Parathyroid adenoma (tissue), 2 donors: ENCODE measurements around the gene HAPLN3.

Source experiments
- H2AFZ ChIP-seq: fragments of 300-600 bp; sonication (generic); one replicate; pipeline ENCODE4 v1.7.0; 2017; ENCODE audit warnings: antibody characterized with exemption, mild to moderate bottlenecking
- H3K27ac ChIP-seq: fragments of 300-600 bp; sonication (generic); one replicate; pipeline ENCODE4 v1.7.0; 2017
- H3K27me3 ChIP-seq: fragments of 300-600 bp; sonication (generic); one replicate; pipeline ENCODE4 v1.7.0; 2017; ENCODE audit warnings: low read length; ENCODE audit not compliant: control insufficient read depth, insufficient read depth
- H3K36me3 ChIP-seq: fragments of 300-600 bp; sonication (generic); one replicate; pipeline ENCODE4 v1.7.0; 2017; ENCODE audit warnings: low read length; ENCODE audit not compliant: control insufficient read depth, insufficient read depth
- H3K4me1 ChIP-seq: fragments of 300-600 bp; sonication (generic); one replicate; pipeline ENCODE4 v1.7.0; 2017; ENCODE audit warnings: control low read depth
- H3K4me2 ChIP-seq: fragments of 300-600 bp; sonication (generic); one replicate; pipeline ENCODE4 v1.7.0; 2017; ENCODE audit warnings: low read length
- H3K4me3 ChIP-seq: fragments of 300-600 bp; sonication (generic); one replicate; pipeline ENCODE4 v1.7.0; 2017; ENCODE audit warnings: low read depth, low read length
- H3K79me2 ChIP-seq: fragments of 300-600 bp; sonication (generic); one replicate; pipeline ENCODE4 v1.7.0; 2017; ENCODE audit warnings: control low read depth
- H3K9ac ChIP-seq: fragments of 300-600 bp; sonication (generic); one replicate; pipeline ENCODE4 v1.7.0; 2017; ENCODE audit warnings: mild to moderate bottlenecking
- H3K9me3 ChIP-seq: fragments of 300-600 bp; sonication (generic); one replicate; pipeline ENCODE4 v1.7.0; 2017; ENCODE audit warnings: low read length; ENCODE audit not compliant: control insufficient read depth
- CTCF ChIP-seq: fragments of 300-600 bp; sonication (generic); IDR thresholded peaks from one replicate; pipeline ENCODE4 v1.7.0; 2017; ENCODE audit warnings: antibody characterized with exemption, mild to moderate bottlenecking
- donor health status: primary hyperparathyroidism.

Gene HAPLN3

GRCh38 chr15:88872706-88873105 is 22.6 kb downstream of the HAPLN3 start:
- H3K27ac ChIP-seq = no peak overlapping the region
- no peaks in the 10 kb centered on the region for H3K9me3 ChIP-seq
- H3K4me2 ChIP-seq = no peak overlapping the region
- no peaks in the 10 kb centered on the region for H3K79me2 ChIP-seq
- H2AFZ ChIP-seq = no peak overlapping the region
- H3K27me3 ChIP-seq = no peaks in the 10 kb centered on the region
- no peaks in the 10 kb centered on the region for H3K36me3 ChIP-seq
- TF ChIP-seq CTCF = no peak
- no peaks in the 10 kb centered on the region for H3K4me1 ChIP-seq
- no peak overlapping the region for H3K9ac ChIP-seq
- H3K4me3 ChIP-seq = no peak overlapping the region

GRCh38 chr15:88872106-88872505 is 23.2 kb downstream of the HAPLN3 start:
- no peaks in the 10 kb centered on the region for H3K79me2 ChIP-seq
- no peak overlapping the region for H3K4me3 ChIP-seq
- H3K9me3 ChIP-seq = no peaks in the 10 kb centered on the region
- H3K9ac ChIP-seq = no peak overlapping the region
- no peak overlapping the region for H2AFZ ChIP-seq
- no peak for TF ChIP-seq CTCF
- H3K27me3 ChIP-seq = no peaks in the 10 kb centered on the region
- no peak overlapping the region for H3K27ac ChIP-seq
- no peaks in the 10 kb centered on the region for H3K4me1 ChIP-seq
- no peaks in the 10 kb centered on the region for H3K36me3 ChIP-seq
- no peak overlapping the region for H3K4me2 ChIP-seq

GRCh38 chr15:88871313-88871712 is 24.0 kb downstream of the HAPLN3 start:
- Histone ChIP-seq H3K9ac (no peak overlapping the region), H3K4me3 (no peak overlapping the region), H2AFZ (no peak overlapping the region), H3K4me2 (no peak overlapping the region), H3K36me3 (no peaks in the 10 kb centered on the region), H3K4me1 (no peaks in the 10 kb centered on the region), H3K9me3 (no peaks in the 10 kb centered on the region), H3K27me3 (no peaks in the 10 kb centered on the region), H3K27ac (no peak overlapping the region), H3K79me2 (no peaks in the 10 kb centered on the region)
- TF ChIP-seq CTCF = no peak

GRCh38 chr15:88866295-88866881 is 29.0 kb downstream of the HAPLN3 start:
- no peaks in the 10 kb centered on the region for H3K4me1 ChIP-seq
- H3K79me2 ChIP-seq = no peaks in the 10 kb centered on the region
- TF ChIP-seq CTCF = no peak
- no peaks in the 10 kb centered on the region for H3K36me3 ChIP-seq
- no peak overlapping the region for H3K4me2 ChIP-seq
- H2AFZ ChIP-seq = no peak overlapping the region
- no peaks in the 10 kb centered on the region for H3K27me3 ChIP-seq
- no peak overlapping the region for H3K4me3 ChIP-seq
- H3K27ac ChIP-seq = no peak overlapping the region
- no peak overlapping the region for H3K9ac ChIP-seq
- no peaks in the 10 kb centered on the region for H3K9me3 ChIP-seq

- no peak for TF ChIP-seq CTCF
- Histone ChIP-seq H2AFZ (no peak overlapping the region), H3K4me1 (no peaks in the 10 kb centered on the region), H3K4me3 (no peak overlapping the region), H3K27me3 (no peaks in the 10 kb centered on the region), H3K4me2 (no peak overlapping the region), H3K36me3 (no peaks in the 10 kb centered on the region), H3K27ac (no peak overlapping the region), H3K9me3 (no peaks in the 10 kb centered on the region), H3K79me2 (no peaks in the 10 kb centered on the region), H3K9ac (no peak overlapping the region)
Observed at GRCh38 chr15:88865498-88866099, 29.7 kb downstream of the HAPLN3 start.
